Spleen (tissue), 11 donors: Measurements from ENCODE around the gene ANKRD44. TPM values are rescaled to one million over a fixed set of nuclear protein-coding genes. Genes with fewer than 3 reads are reported as not detected.
A peak's percentile ranks its signal among the peaks of the same experiment; 100 is the strongest.

ENCODE experiments used
- DNase-seq: peaks from one replicate; pipeline ENCODE4 v3.0.0-alpha.2; 2020
- H3K27ac ChIP-seq, 8 donors: fragments of 200-600 bp; sonication (generic) in 7 of 8; 1 replicate in 4 of 8; 2 replicates in 4 of 8; pipeline versions ENCODE4 v1.5.0 to v1.8.0; 2016 to 2021; ENCODE audit warnings: inconsistent platforms in 4 of 8, mild to moderate bottlenecking in 4 of 8, moderate library complexity in 1 of 8
- H3K27me3 ChIP-seq, 7 donors: fragments of 200-600 bp; sonication (generic) in 6 of 7; replicated peaks in 1 of 7; 1 replicate in 4 of 7; 2 replicates in 3 of 7; pipeline versions ENCODE4 v1.5.0 to v1.8.0; 2016 to 2021; ENCODE audit warnings: inconsistent platforms in 3 of 7, mild to moderate bottlenecking in 1 of 7
- H3K36me3 ChIP-seq, 6 donors: fragments of 200-600 bp; sonication (generic) in 5 of 6; 1 replicate in 4 of 6; 2 replicates in 2 of 6; pipeline versions ENCODE4 v1.5.0 to v1.8.0; 2016 to 2021; ENCODE audit warnings: inconsistent platforms in 2 of 6
- H3K4me1 ChIP-seq, 6 donors: fragments of 200-600 bp; sonication (generic) in 5 of 6; 1 replicate in 3 of 6; 2 replicates in 3 of 6; pipeline versions ENCODE4 v1.5.0 to v1.8.0; 2016 to 2021; ENCODE audit warnings: inconsistent platforms in 3 of 6
- H3K4me3 ChIP-seq, 8 donors: fragments of 200-600 bp; sonication (generic) in 7 of 8; 1 replicate in 4 of 8; 2 replicates in 4 of 8; pipeline versions ENCODE4 v1.5.0 to v1.8.0; 2016 to 2021; ENCODE audit warnings: inconsistent platforms in 4 of 8, mild to moderate bottlenecking in 4 of 8, moderate library complexity in 2 of 8
- H3K9me3 ChIP-seq, 8 donors: fragments of 200-600 bp; sonication (generic) in 7 of 8; 1 replicate in 4 of 8; 2 replicates in 4 of 8; pipeline versions ENCODE4 v1.5.0 to v1.8.0; 2016 to 2021; ENCODE audit warnings: inconsistent platforms in 4 of 8
- CTCF ChIP-seq, 11 experiments: fragments of 200-600 bp in 7 of 11; fragments of 450-650 bp in 4 of 11; sonication (generic) in 4 of 11; IDR thresholded peaks in 8 of 11; conservative IDR thresholded peaks in 3 of 11; 1 replicate in 7 of 11; 2 replicates in 4 of 11; pipeline versions ENCODE4 v1.4.0 to v1.8.0; 2016 to 2021; ENCODE audit warnings: antibody characterized with exemption in 11 of 11, inconsistent platforms in 4 of 11, mild to moderate bottlenecking in 1 of 11
- POLR2A ChIP-seq, 3 donors: fragments of 450-650 bp; IDR thresholded peaks; one replicate each; pipeline ENCODE4 v1.5.1; 2017; ENCODE audit warnings: antibody characterized with exemption in 3 of 3, mild to moderate bottlenecking in 1 of 3
- POLR2AphosphoS5 ChIP-seq, 3 donors: sonication (generic); formaldehyde crosslinking; IDR thresholded peaks; one replicate each; pipeline ENCODE4 v1.5.1; 2017; ENCODE audit warnings: antibody characterized with exemption in 3 of 3
- WGBS, 5 donors: extraction: QIAGEN DNeasy Blood & Tissue Kit in 3 of 5; methylation state at CpG; one replicate each; pipeline versions ENCODE4 v1.1.5 to v1.1.7; 2013 to 2018; 5-methylcytosine and 5-hydroxymethylcytosine counted together
- intact Hi-C: fragments of 100-400 bp; cut with DNase I; formaldehyde crosslinking; loops from one replicate; pipeline ENCODE4 v1.15.0; 2023; ENCODE audit warnings: low total_unique reads
- polyA plus RNA-seq, 3 donors: library from polyadenylated mRNA; stranded (reverse); fragments of 200-250 nt; gene quantifications; one replicate each; pipeline ENCODE4 v1.2.1, GENCODE V29; 2013
- total RNA-seq, 7 donors: library from RNA; depleted of rRNA in 3 of 7; stranded (reverse); fragments of >200 nt in 3 of 7; fragmentation: NEBNext Ultra II Directional in 4 of 7; extraction: Animal tissue kit (Norgen Biotek cat#: 25700) in 4 of 7; gene quantifications; one replicate each; pipeline versions ENCODE4 v1.1.0 to v1.2.1, GENCODE V29; 2016 to 2021
- donor health status: healthy with polysubstance abuse.
- donor health status: DM: no; HTN: no; CAD: no; lungs with moderate emphysema.
- donor health status: DM: no; HTN: no; CAD: no.
- donor health status: Bipolar disorder and iron deficiency.
- donor health status: healthy.
- donor health status: DM: no; HTN: no; CAD: no.
- donor health status: DM: yes; HTN: yes; CAD: no.

Gene ANKRD44
- total and polyA plus RNA-seq, 10 donors = 16.0 to 183 (median 140) TPM

GRCh38 chr2:197297266-197297665 lies 13.3 kb downstream of the ANKRD44 start:
- 41 to 63% (median 51%) methylated on average over 2 of the region's 2 CpGs for WGBS, 5 donors
- H3K27ac ChIP-seq = peak overlapping the region; percentile 22 to 98 (median 82)
- intact Hi-C loops = no loop called here
- H3K27me3 ChIP-seq = no peaks in the 10 kb centered on the region
- peaks cover 0 to 24% (median 0%) of the 10 kb centered on the region in 6 donors for H3K36me3 ChIP-seq
- no peak for DNase-seq
- H3K4me3 ChIP-seq = peak overlapping the region in 1 of 8 donors; percentile 24
- TF ChIP-seq POLR2A (IDR thresholded peaks at IDR 0.05) = no peak
- TF ChIP-seq POLR2AphosphoS5 (IDR thresholded peaks at IDR 0.05) = no peak
- TF ChIP-seq CTCF (IDR thresholded peaks at IDR 0.05 in 8 of 11, conservative IDR thresholded peaks at IDR 0.05 in 3 of 11) = no peak
- H3K9me3 ChIP-seq = no peaks in the 10 kb centered on the region
- H3K4me1 ChIP-seq = peaks cover 49 to 100% (median 93%) of the 10 kb centered on the region in 6 donors

DNA sequence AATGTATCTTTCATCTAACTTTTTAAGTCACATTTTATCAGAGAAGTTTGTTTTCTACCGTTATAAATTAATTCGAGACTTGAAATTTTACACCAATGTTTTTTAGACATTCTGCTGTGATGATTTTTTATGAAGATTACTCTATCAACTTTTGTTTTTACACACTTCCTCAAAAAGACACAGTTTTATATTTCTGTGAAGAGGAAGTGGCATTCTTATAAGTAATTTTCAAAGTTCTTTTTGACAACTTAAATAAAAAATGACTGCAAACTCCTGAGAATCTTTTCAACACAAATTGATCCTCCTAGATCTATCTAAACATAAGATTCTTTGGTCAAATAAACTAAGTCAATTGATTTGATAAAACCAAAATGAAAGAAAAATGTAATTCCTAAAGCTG lies 13.7 kb downstream of the ANKRD44 start:
- no peak for DNase-seq
- intact Hi-C loops = no loop called here
- Histone ChIP-seq H3K4me3 (peak overlapping the region in 1 of 8 donors; percentile 24), H3K4me1 (peaks cover 44 to 100% (median 93%) of the 10 kb centered on the region in 6 donors), H3K27me3 (no peaks in the 10 kb centered on the region), H3K27ac (peak overlapping the region; percentile 22 to 98 (median 82)), H3K9me3 (peaks cover 0 to under 1% (median 0%) of the 10 kb centered on the region in 8 donors), H3K36me3 (peaks cover 0 to 23% (median 0%) of the 10 kb centered on the region in 6 donors)
- TF ChIP-seq POLR2AphosphoS5 (IDR thresholded peaks at IDR 0.05) (no peak), CTCF (IDR thresholded peaks at IDR 0.05 in 8 of 11, conservative IDR thresholded peaks at IDR 0.05 in 3 of 11) (no peak), POLR2A (IDR thresholded peaks at IDR 0.05) (no peak)
- WGBS, 5 donors = 20 to 44% (median 26%) methylated on average over 2 of the region's 2 CpGs

DNA sequence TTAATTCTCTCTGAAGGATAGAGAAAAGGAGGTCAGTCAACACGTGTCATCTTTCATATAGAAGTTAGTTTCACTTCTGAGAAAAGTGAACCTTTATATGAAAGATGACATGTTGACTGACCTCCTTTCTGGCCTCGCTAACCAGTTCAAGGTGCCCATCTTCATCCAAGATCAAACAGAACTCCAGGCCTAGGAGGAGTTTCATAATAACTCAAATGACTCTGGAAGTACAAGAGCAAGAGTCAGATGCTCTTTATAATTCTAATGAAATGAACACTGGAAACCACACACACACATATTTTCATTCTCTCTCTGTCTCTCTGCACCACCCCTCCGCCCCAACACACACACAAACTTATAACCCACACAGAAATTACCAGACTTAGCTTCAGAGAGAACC lies 16.3 kb downstream of the ANKRD44 start:
- Histone ChIP-seq H3K4me3 (peak overlapping the region in 2 of 8 donors; percentile 12 to 51), H3K4me1 (peaks cover 47 to 100% (median 88%) of the 10 kb centered on the region in 6 donors), H3K27ac (peak overlapping the region; percentile 1 to 98 (median 82)), H3K36me3 (peaks cover 0 to 17% (median 0%) of the 10 kb centered on the region in 6 donors), H3K9me3 (peaks cover 0 to 3% (median 0%) of the 10 kb centered on the region in 8 donors), H3K27me3 (no peaks in the 10 kb centered on the region)
- DNase-seq = no peak
- intact Hi-C loops = no loop called here
- 31 to 51% (median 40%) methylated on average over 3 of the region's 3 CpGs for WGBS, 5 donors
- TF ChIP-seq POLR2AphosphoS5 (IDR thresholded peaks at IDR 0.05) = no peak
- no peak for TF ChIP-seq POLR2A (IDR thresholded peaks at IDR 0.05)
- no peak for TF ChIP-seq CTCF (IDR thresholded peaks at IDR 0.05 in 8 of 11, conservative IDR thresholded peaks at IDR 0.05 in 3 of 11)

GRCh38 chr2:197293252-197294007 lies 17.1 kb downstream of the ANKRD44 start:
- H3K4me1 ChIP-seq = peaks cover 43 to 100% (median 89%) of the 10 kb centered on the region in 6 donors
- H3K9me3 ChIP-seq = peaks cover 0 to 3% (median 0%) of the 10 kb centered on the region in 8 donors
- no peaks in the 10 kb centered on the region for H3K27me3 ChIP-seq
- H3K36me3 ChIP-seq = peaks cover 0 to 14% (median 0%) of the 10 kb centered on the region in 6 donors
- TF ChIP-seq POLR2A (IDR thresholded peaks at IDR 0.05) (peak in 1 of 3 donors; percentile 8), POLR2AphosphoS5 (IDR thresholded peaks at IDR 0.05) (no peak)
- peak overlapping the region in 4 of 8 donors; percentile 1 to 51 (median 14) for H3K4me3 ChIP-seq
- DNase-seq = no peak
- WGBS, 5 donors = 18 to 37% (median 22%) methylated on average over 5 of the region's 5 CpGs
- peak overlapping the region; percentile 63 to 98 (median 82) for H3K27ac ChIP-seq
- intact Hi-C loops = no loop called here
